Measurements from ENCODE around the gene GRIK5. TPM values are rescaled to one million over a fixed set of nuclear protein-coding genes. Genes with fewer than 3 reads are reported as not detected.

The GRIK5 gene
- polyA plus RNA-seq, 1 donor from 2014 or later, result 22.4 TPM

- Histone ChIP-seq H3F3A (ENCODE audit: insufficient read depth, low read length, poor library complexity, severe bottlenecking) (no peaks in the 10 kb centered on the region), H3K36me3 (ENCODE audit: insufficient read depth, low read length) (peaks cover 17% of the 10 kb centered on the region), H3K9me2 (ENCODE audit: insufficient read depth, low read length) (no peaks in the 10 kb centered on the region), H3K27me3 (ENCODE audit: insufficient read depth, low read depth, low read length) (no peaks in the 10 kb centered on the region), H3K9me3 (ENCODE audit: low read length) (no peaks in the 10 kb centered on the region), H3K4me3 (ENCODE audit: low read length) (no peak overlapping the region), H3K9ac (ENCODE audit: low read length) (no peak overlapping the region), H3K27ac (ENCODE audit: low read length) (no peak overlapping the region), H2AFZ (ENCODE audit: low read depth, low read length) (no peak overlapping the region), H3K4me2 (ENCODE audit: low read length) (no peak overlapping the region), H3K79me2 (replicated peaks; ENCODE audit: insufficient read depth, low read length) (no peaks in the 10 kb centered on the region), H4K20me1 (ENCODE audit: insufficient read depth) (no peaks in the 10 kb centered on the region)
- peak; percentile 17 for TF ChIP-seq CTCF (IDR thresholded peaks at IDR 0.05; ENCODE audit: poor library complexity, severe bottlenecking)
- TF ChIP-seq EZH2 (IDR thresholded peaks at IDR 0.05; ENCODE audit: borderline replicate concordance, insufficient read depth, low read length, poor library complexity, severe bottlenecking), result no peak
- no peak for TF ChIP-seq REST (IDR thresholded peaks at IDR 0.05; ENCODE audit: borderline replicate concordance)
These were observed 46.7 kb downstream of the GRIK5 start for GRCh38 chr19:42023121-42023942.

- Histone ChIP-seq H2AFZ (ENCODE audit: low read depth, low read length) (no peak overlapping the region), H3K9me3 (ENCODE audit: low read length) (no peaks in the 10 kb centered on the region), H3K36me3 (ENCODE audit: insufficient read depth, low read length) (peaks cover 17% of the 10 kb centered on the region), H3K27ac (ENCODE audit: low read length) (no peak overlapping the region), H3K9me2 (ENCODE audit: insufficient read depth, low read length) (no peaks in the 10 kb centered on the region), H3F3A (ENCODE audit: insufficient read depth, low read length, poor library complexity, severe bottlenecking) (no peaks in the 10 kb centered on the region), H3K4me2 (ENCODE audit: low read length) (no peak overlapping the region), H4K20me1 (ENCODE audit: insufficient read depth) (no peaks in the 10 kb centered on the region), H3K4me3 (ENCODE audit: low read length) (no peak overlapping the region), H3K79me2 (replicated peaks; ENCODE audit: insufficient read depth, low read length) (no peaks in the 10 kb centered on the region), H3K27me3 (ENCODE audit: insufficient read depth, low read depth, low read length) (no peaks in the 10 kb centered on the region), H3K9ac (ENCODE audit: low read length) (no peak overlapping the region)
- TF ChIP-seq EZH2 (IDR thresholded peaks at IDR 0.05; ENCODE audit: borderline replicate concordance, insufficient read depth, low read length, poor library complexity, severe bottlenecking) (no peak), SMC3 (conservative IDR thresholded peaks at IDR 0.05; ENCODE audit: poor library complexity) (no peak), MXI1 (conservative IDR thresholded peaks at IDR 0.05; ENCODE audit: poor library complexity, severe bottlenecking) (no peak), RAD21 (conservative IDR thresholded peaks at IDR 0.05) (no peak), TAF1 (IDR thresholded peaks at IDR 0.05; ENCODE audit: low read depth) (no peak), REST (IDR thresholded peaks at IDR 0.05; ENCODE audit: borderline replicate concordance) (no peak), POLR2AphosphoS5 (IDR thresholded peaks at IDR 0.05) (no peak), EP300 (conservative IDR thresholded peaks at IDR 0.05; ENCODE audit: poor library complexity, severe bottlenecking) (no peak), CTCF (IDR thresholded peaks at IDR 0.05; ENCODE audit: poor library complexity, severe bottlenecking) (no peak)
These were observed 47.4 kb downstream of the GRIK5 start for GRCh38 chr19:42022616-42023015.
